A549 treated with Mapracorat at 1 μM for 4 hours (cell line): ENCODE results near the gene EEF2KMT. TPM values are rescaled to one million over a fixed set of nuclear protein-coding genes. Genes with fewer than 3 reads are reported as not detected.

Source experiments
- total RNA-seq: library from RNA; stranded (reverse); fragments of 200-300 nt; extraction: Qiagen RNA extraction; gene quantifications from 5 replicates; pipeline ENCODE4 v1.2.3, GENCODE V29; 2022

EEF2KMT gene, protein sequence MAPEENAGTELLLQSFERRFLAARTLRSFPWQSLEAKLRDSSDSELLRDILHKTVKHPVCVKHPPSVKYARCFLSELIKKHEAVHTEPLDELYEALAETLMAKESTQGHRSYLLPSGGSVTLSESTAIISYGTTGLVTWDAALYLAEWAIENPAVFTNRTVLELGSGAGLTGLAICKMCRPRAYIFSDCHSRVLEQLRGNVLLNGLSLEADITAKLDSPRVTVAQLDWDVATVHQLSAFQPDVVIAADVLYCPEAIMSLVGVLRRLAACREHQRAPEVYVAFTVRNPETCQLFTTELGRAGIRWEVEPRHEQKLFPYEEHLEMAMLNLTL
- total RNA-seq, result 22.2 to 27.4 TPM (median 25.5 TPM) in 5 replicates

DNA sequence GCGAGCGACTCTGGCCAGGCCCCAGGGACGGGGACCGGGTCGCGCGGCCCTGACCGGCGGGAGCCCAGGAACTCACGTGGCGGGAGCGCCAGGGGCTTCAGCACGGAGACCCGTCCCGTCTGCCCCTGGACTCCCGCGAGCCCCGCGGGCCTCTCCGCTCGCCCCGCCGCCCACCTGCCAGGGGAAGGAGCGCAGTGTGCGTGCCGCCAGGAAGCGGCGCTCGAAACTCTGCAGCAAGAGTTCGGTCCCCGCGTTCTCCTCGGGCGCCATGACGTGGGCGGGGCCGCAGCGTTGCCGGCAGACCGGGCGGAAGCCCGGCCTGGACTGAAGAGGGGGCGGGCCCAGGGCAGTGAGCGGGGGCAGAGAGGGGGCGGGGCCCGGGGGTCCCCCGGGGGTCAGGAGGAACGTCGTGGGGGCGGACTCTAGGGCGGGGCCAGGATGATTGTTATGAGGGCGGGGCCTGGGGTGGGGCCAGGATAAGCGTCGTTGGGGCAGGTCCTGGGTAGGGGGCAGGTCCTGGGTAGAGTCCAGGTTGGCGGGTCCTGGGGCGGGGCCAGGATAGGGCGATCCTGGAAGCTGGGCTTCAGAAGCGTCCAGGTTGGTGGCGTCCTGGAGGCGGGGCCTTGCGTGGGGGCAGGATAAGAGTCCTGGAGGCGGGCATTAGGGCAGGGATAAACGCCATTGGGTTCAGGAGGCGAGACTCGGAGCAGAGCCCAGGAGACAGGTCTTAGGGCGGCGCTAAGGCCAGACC is at the start of gene EEF2KMT:
Gene EEF2KMT, minus strand, starts transcription at position 326 of the 751 bp plus-strand sequence. Its CDS starts 56 bp downstream, at position 270.

DNA sequence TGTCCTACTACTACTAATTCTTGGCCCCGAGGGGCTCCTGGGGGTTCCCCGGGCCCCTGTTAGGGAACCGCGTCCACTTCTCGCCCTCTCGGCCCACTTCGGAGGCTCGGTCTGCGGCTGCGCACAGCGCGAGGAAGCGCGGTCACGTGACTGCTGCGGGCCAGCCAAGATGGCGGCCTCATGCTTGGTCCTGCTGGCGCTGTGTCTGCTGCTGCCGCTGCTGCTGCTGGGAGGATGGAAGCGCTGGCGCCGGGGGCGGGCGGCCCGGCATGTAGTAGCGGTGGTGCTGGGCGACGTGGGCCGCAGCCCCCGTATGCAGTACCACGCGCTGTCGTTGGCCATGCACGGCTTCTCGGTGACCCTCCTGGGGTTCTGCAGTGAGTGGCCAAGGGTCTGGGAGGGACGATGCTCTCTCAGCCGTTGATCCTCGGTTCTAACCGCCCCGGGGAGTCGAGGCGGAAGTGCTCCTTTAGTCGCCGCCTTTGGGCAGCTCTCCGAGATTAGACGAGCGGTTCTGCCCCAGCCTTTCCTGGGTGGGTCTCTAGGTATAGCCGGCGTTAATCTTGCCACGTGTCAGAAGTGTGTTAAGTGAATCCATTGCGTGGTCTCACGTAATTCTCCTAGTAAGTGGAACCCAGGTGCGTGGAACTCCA is 25.8 kb downstream of the EEF2KMT start, which contains the start of gene ALG1:
Gene ALG1, plus strand, starts transcription at position 163 of the 653 bp plus-strand sequence. Its CDS starts 7 bp downstream, at position 170.

DNA sequence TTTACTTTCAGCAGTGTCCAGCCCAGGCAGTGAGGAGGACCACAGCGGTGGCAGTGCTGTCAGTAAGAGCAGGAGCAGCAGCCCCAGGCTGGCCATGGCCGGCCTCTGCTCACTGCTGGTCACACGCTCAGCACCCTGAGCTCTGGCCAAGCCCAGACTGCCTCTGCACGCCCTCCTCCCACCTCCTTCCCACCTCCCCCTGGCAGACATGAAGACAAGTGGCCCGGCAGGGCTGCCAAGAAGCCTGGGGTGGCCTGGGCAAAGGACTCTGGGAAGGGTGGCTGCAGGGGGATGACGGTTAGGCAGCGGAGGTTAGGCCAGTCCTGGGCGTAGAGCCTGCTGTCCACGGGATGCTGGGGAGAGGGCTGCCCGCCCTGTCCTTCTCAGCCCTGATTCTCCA is 31.8 kb downstream of the EEF2KMT start, which contains the start of gene C16orf89:
Gene C16orf89, minus strand, starts transcription at position 144 of the 400 bp plus-strand sequence. Its CDS starts 48 bp downstream, at position 96.

Other genes with a start within 250 kb of the EEF2KMT start
- 3.4 to 4.6 TPM (median 3.8 TPM) in 5 replicates for gene PPL, start 160.6 kb downstream of the EEF2KMT start, total RNA-seq
- 0.02 to 0.10 TPM (median 0.03 TPM) in 3 of 5 replicates, not detected in the others for gene SEC14L5, start 139.5 kb downstream of the EEF2KMT start, total RNA-seq
- gene NAGPA, start 63.9 kb downstream of the EEF2KMT start, total RNA-seq, result 13.9 to 18.3 TPM (median 17.9 TPM) in 5 replicates
- gene C16orf89, start 31.8 kb downstream of the EEF2KMT start, total RNA-seq, result not detected in 5 replicates
- gene ALG1, start 26.0 kb downstream of the EEF2KMT start, total RNA-seq, result 30.8 to 37.5 TPM (median 36.7 TPM) in 5 replicates